ENCODE measurements around the gene MMEL1. TPM values are rescaled to one million over a fixed set of nuclear protein-coding genes. Genes with fewer than 3 reads are reported as not detected.
"Not testable (repeated sequence)": the region's sequence is repeated elsewhere in the genome, so short reads cannot be mapped to it uniquely, and the experiment has no call there.

The MMEL1 gene
- polyA plus RNA-seq, 1 of the 3 experiments (the other 2 are of a cell fraction), result 0.16 TPM

DNA sequence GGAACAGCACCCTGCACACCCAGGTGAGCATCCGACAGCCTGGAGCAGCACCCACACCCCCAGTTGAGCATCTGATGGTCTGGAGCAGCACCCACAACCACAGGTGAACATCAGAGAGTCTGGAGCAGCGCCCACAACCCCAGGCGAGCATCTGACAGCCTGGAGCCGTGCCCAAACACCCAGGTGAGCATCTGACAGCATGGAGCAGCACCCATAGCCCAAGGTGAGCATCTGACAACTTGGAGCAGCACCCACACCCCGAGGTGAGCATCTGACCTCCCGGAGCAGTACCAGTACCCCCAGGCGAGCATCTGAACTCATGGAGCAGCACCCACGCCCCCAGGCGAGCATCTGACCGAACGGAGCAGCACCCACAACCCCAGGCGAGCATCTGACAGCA, 24.3 kb upstream of the MMEL1 start:
- H3K79me2 ChIP-seq (ENCODE audit: insufficient read depth); H3K27ac ChIP-seq (ENCODE audit: low read depth in 2 of 2, low read length in 1 of 2); H3K4me3 ChIP-seq (ENCODE audit: low read depth in 2 of 2, low read length in 1 of 2); H3K9me2 ChIP-seq; H3K36me3 ChIP-seq (replicated peaks in 1 of 2; ENCODE audit: control insufficient read depth in 1 of 2, insufficient read depth in 2 of 2, low read length in 1 of 2); H3K27me3 ChIP-seq (ENCODE audit: insufficient read depth); CTCF ChIA-PET; H2AFZ ChIP-seq (ENCODE audit: low read depth); DNase-seq; H3K9me3 ChIP-seq; POLR2A ChIA-PET; H3K4me2 ChIP-seq; H4K20me1 ChIP-seq (ENCODE audit: insufficient read depth); H3K9ac ChIP-seq; H3K4me1 ChIP-seq (ENCODE audit: control insufficient read depth in 1 of 2, insufficient read depth in 2 of 2, low read depth in 1 of 2, low read length in 1 of 2); H3F3A ChIP-seq (replicated peaks; ENCODE audit: insufficient read depth): not testable (repeated sequence)
- 0% methylated on average over 1 of the region's 12 CpGs for WGBS (ENCODE audit: low lambda C conversion rate)

- H2AFZ ChIP-seq (ENCODE audit: low read depth); CTCF ChIA-PET; H3K27me3 ChIP-seq (ENCODE audit: insufficient read depth); POLR2A ChIA-PET; H3K4me3 ChIP-seq (ENCODE audit: low read depth in 2 of 2, low read length in 1 of 2); H3K79me2 ChIP-seq (ENCODE audit: insufficient read depth); H3F3A ChIP-seq (replicated peaks; ENCODE audit: insufficient read depth); H3K9me2 ChIP-seq; H3K4me1 ChIP-seq (ENCODE audit: control insufficient read depth in 1 of 2, insufficient read depth in 2 of 2, low read depth in 1 of 2, low read length in 1 of 2); H3K27ac ChIP-seq (ENCODE audit: low read depth in 2 of 2, low read length in 1 of 2); H4K20me1 ChIP-seq (ENCODE audit: insufficient read depth); DNase-seq; H3K9ac ChIP-seq; H3K36me3 ChIP-seq (replicated peaks in 1 of 2; ENCODE audit: control insufficient read depth in 1 of 2, insufficient read depth in 2 of 2, low read length in 1 of 2); H3K9me3 ChIP-seq; H3K4me2 ChIP-seq: not testable (repeated sequence)
- WGBS (ENCODE audit: low lambda C conversion rate), result 3% methylated on average over 16 of the region's 16 CpGs
Observed at GRCh38 chr1:2655598-2656434, 23.0 kb upstream of the MMEL1 start.

DNA sequence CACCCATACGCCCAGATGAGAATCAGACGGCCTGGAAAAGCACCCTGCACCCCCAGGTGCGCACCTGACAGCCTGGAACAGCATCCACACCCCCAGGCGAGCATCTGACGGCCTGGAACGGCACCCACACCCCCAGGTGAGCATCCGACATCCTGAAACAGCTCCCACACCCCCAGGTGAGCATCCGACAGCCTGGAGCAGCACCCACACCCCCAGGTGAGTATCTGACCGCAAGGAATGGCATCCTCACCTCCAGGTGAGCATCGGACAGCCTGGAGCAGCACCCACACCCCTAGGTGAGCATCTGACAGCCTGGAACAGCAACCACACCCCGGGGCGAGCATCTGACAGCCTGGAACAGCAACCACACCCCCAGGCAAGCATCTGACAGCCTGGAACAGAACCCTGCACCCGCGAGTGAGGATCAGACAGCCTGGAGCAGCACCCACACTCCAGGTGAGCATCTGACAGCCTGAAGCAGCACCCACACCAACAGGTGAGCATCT, 21.7 kb upstream of the MMEL1 start:
- DNase-seq; H3K9me3 ChIP-seq; H3K4me2 ChIP-seq; H3K9ac ChIP-seq; H3K4me3 ChIP-seq (ENCODE audit: low read depth in 2 of 2, low read length in 1 of 2); POLR2A ChIA-PET; H3K9me2 ChIP-seq; H3K27me3 ChIP-seq (ENCODE audit: insufficient read depth); H4K20me1 ChIP-seq (ENCODE audit: insufficient read depth); H3F3A ChIP-seq (replicated peaks; ENCODE audit: insufficient read depth); CTCF ChIA-PET; H3K36me3 ChIP-seq (replicated peaks in 1 of 2; ENCODE audit: control insufficient read depth in 1 of 2, insufficient read depth in 2 of 2, low read length in 1 of 2); H3K79me2 ChIP-seq (ENCODE audit: insufficient read depth); H3K27ac ChIP-seq (ENCODE audit: low read depth in 2 of 2, low read length in 1 of 2); H3K4me1 ChIP-seq (ENCODE audit: control insufficient read depth in 1 of 2, insufficient read depth in 2 of 2, low read depth in 1 of 2, low read length in 1 of 2); H2AFZ ChIP-seq (ENCODE audit: low read depth): not testable (repeated sequence)
- WGBS (ENCODE audit: low lambda C conversion rate), result 2% methylated on average over 14 of the region's 14 CpGs

- H3F3A ChIP-seq (replicated peaks; ENCODE audit: insufficient read depth); POLR2A ChIA-PET; H3K79me2 ChIP-seq (ENCODE audit: insufficient read depth); H3K9me3 ChIP-seq; H3K36me3 ChIP-seq (replicated peaks in 1 of 2; ENCODE audit: control insufficient read depth in 1 of 2, insufficient read depth in 2 of 2, low read length in 1 of 2); H2AFZ ChIP-seq (ENCODE audit: low read depth); H3K27me3 ChIP-seq (ENCODE audit: insufficient read depth); H4K20me1 ChIP-seq (ENCODE audit: insufficient read depth); H3K9ac ChIP-seq; H3K27ac ChIP-seq (ENCODE audit: low read depth in 2 of 2, low read length in 1 of 2); H3K4me2 ChIP-seq; H3K4me3 ChIP-seq (ENCODE audit: low read depth in 2 of 2, low read length in 1 of 2); CTCF ChIA-PET; H3K9me2 ChIP-seq; H3K4me1 ChIP-seq (ENCODE audit: control insufficient read depth in 1 of 2, insufficient read depth in 2 of 2, low read depth in 1 of 2, low read length in 1 of 2); DNase-seq: not testable (repeated sequence)
- WGBS (ENCODE audit: low lambda C conversion rate), result 1% methylated on average over 14 of the region's 14 CpGs
Observed at GRCh38 chr1:2653741-2654442, 21.1 kb upstream of the MMEL1 start.

DNA sequence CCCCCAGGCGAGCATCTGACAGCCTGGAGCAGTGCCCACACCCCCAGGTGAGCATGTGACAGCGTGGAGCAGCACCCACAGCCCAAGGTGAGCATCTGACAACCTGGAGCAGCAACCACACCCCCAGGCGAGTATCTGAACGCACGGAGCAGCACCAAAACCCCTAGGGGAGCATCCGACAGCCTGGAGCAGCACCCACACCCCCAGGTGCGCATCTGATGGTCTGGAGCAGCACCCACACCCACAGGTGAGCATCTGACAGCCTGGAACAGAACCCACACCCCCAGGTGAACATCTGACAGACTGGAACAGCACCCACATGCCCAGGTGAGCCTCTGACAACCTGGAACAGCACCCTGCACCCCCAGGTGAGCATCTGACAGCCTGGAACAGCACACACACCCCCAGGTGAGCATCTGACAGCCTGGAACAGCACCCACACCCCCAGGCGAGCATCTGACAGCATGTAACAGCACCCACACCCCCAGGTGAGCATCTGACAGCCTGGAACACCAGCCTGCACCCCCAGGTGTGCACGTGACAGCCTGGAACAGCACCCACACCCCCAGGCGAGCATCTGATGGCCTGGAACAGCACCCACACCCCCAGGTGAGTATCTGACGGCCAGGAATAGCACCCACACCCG, 20.2 kb upstream of the MMEL1 start:
- H4K20me1 ChIP-seq (ENCODE audit: insufficient read depth); H3K27me3 ChIP-seq (ENCODE audit: insufficient read depth); H2AFZ ChIP-seq (ENCODE audit: low read depth); CTCF ChIA-PET; H3F3A ChIP-seq (replicated peaks; ENCODE audit: insufficient read depth); H3K9me3 ChIP-seq; POLR2A ChIA-PET; DNase-seq; H3K4me2 ChIP-seq; H3K36me3 ChIP-seq (replicated peaks in 1 of 2; ENCODE audit: control insufficient read depth in 1 of 2, insufficient read depth in 2 of 2, low read length in 1 of 2); H3K27ac ChIP-seq (ENCODE audit: low read depth in 2 of 2, low read length in 1 of 2); H3K4me3 ChIP-seq (ENCODE audit: low read depth in 2 of 2, low read length in 1 of 2); H3K79me2 ChIP-seq (ENCODE audit: insufficient read depth); H3K9ac ChIP-seq; H3K9me2 ChIP-seq; H3K4me1 ChIP-seq (ENCODE audit: control insufficient read depth in 1 of 2, insufficient read depth in 2 of 2, low read depth in 1 of 2, low read length in 1 of 2): not testable (repeated sequence)
- under 1% methylated on average over 12 of the region's 12 CpGs for WGBS (ENCODE audit: low lambda C conversion rate)

DNA sequence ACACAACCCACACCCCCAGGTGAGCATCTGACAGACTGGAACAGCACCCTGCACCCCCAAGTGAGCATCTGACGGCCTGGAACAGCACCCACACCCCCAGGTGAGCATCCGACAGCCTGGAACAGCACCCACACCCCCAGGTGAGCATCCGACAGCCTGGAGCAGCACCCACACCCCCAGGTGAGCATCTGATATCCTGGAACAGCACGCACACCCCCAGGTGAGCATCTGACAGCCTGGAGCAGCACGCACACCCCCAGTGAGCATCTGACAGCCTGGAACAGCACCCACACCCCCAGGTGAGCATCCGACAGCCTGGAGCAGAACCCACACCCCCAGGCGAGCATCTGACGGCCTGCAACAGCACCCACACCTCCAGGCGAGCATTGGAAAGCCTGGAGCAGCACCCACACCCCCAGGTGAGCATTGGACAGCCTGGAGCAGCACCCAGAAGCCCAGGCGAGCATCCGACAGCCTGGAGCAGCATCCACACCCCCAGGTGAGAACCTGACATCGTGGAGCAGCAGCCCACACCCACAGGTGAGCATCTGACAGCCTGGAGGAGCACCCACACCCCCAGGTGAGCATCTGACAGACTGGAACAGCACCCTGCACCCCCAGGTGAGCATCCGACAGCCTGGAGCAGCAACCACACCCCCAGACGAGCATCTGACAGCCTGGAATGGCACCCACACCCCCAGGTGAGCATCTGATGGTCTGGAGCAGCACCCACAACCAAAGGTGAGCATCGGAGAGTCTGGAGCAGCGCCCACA, 19.5 kb upstream of the MMEL1 start:
- H3K4me1 ChIP-seq (ENCODE audit: control insufficient read depth in 1 of 2, insufficient read depth in 2 of 2, low read depth in 1 of 2, low read length in 1 of 2); POLR2A ChIA-PET; H3K27me3 ChIP-seq (ENCODE audit: insufficient read depth); H3K27ac ChIP-seq (ENCODE audit: low read depth in 2 of 2, low read length in 1 of 2); H3K79me2 ChIP-seq (ENCODE audit: insufficient read depth); H3F3A ChIP-seq (replicated peaks; ENCODE audit: insufficient read depth); H3K4me2 ChIP-seq; H3K9ac ChIP-seq; H3K36me3 ChIP-seq (replicated peaks in 1 of 2; ENCODE audit: control insufficient read depth in 1 of 2, insufficient read depth in 2 of 2, low read length in 1 of 2); H3K9me2 ChIP-seq; H2AFZ ChIP-seq (ENCODE audit: low read depth); H3K9me3 ChIP-seq; CTCF ChIA-PET; H4K20me1 ChIP-seq (ENCODE audit: insufficient read depth); DNase-seq; H3K4me3 ChIP-seq (ENCODE audit: low read depth in 2 of 2, low read length in 1 of 2): not testable (repeated sequence)
- WGBS (ENCODE audit: low lambda C conversion rate), result 3% methylated on average over 16 of the region's 16 CpGs
